K562 (cell line): ENCODE results near the gene RAPGEF5. TPM values are rescaled to one million over a fixed set of nuclear protein-coding genes. Genes with fewer than 3 reads are reported as not detected.

ENCODE experiments used
- ATAC-seq: fragments of 200-7000 bp; cut with Tn5 transposase; 3 replicates; pipeline ENCODE4 v1.9.1; 2020; ENCODE audit warnings: moderate library complexity
- BruUV-seq: library from RNA; stranded (reverse); fragments of 400-500 nt; replicated peaks from 2 replicates; lab custom pipeline; 2021; lab: Mats Ljungman, UMichigan
- CTCF ChIA-PET: fragments of 300-600 bp; formaldehyde crosslinking; extraction: SDS; loops from one replicate; lab custom pipeline; 2021; ENCODE audit warnings: low intra/inter-chr PET ratio; lab: Yijun Ruan, JAX
- POLR2A ChIA-PET: fragments of 300-600, 350-650 bp; sonication (Branson Sonifier 250); formaldehyde crosslinking; extraction: SDS; loops from one replicate; lab custom pipeline; 2021; ENCODE audit warnings: antibody characterized with exemption, inconsistent platforms; lab: Yijun Ruan, JAX
- DNase-seq, 4 experiments: peaks; one replicate each; pipeline versions ENCODE4 v3.0.0 to v3.0.0-alpha.2; 2011 to 2018; ENCODE audit warnings: low spot score in 3 of 4, mixed read lengths in 3 of 4; ENCODE audit errors: extremely low read depth in 1 of 4
- FAIRE-seq: peaks from 2 replicates; lab custom pipeline; 2011; peaks lifted over from hg19 to GRCh38; lab: Jason Lieb, UNC
- H2AFZ ChIP-seq: 2 replicates; pipeline ENCODE4 v1.6.0; 2011; ENCODE audit warnings: low read depth, low read length, control low read depth, inconsistent platforms
- H3K27ac ChIP-seq: fragments of 200-600 bp; 3 replicates; pipeline ENCODE4 v1.8.0; 2011; ENCODE audit warnings: low read depth, mild to moderate bottlenecking, control low read depth, inconsistent platforms, low read length, moderate library complexity, mixed read lengths; ENCODE audit errors: extremely low read depth
- H3K27me3 ChIP-seq, 2 experiments: fragments of 300-600 bp in 1 of 2; 2 replicates in 1 of 2; 3 replicates in 1 of 2; pipeline versions ENCODE4 v1.6.0 to v1.8.0; 2011; ENCODE audit warnings: inconsistent platforms in 2 of 2, low read length in 2 of 2, mild to moderate bottlenecking in 1 of 2, mixed read lengths in 1 of 2, moderate library complexity in 1 of 2; ENCODE audit not compliant: control insufficient read depth in 2 of 2, insufficient read depth in 2 of 2
- H3K36me3 ChIP-seq: fragments of 300-600 bp; 3 replicates; pipeline ENCODE4 v1.8.0; 2011; ENCODE audit warnings: mild to moderate bottlenecking, low read length, inconsistent platforms; ENCODE audit not compliant: control insufficient read depth, insufficient read depth
- H3K4me1 ChIP-seq, 2 experiments: fragments of 200-600 bp in 1 of 2; replicated peaks in 1 of 2; 2 replicates in 1 of 2; 3 replicates in 1 of 2; pipeline versions ENCODE4 v1.5.1 to v1.8.0; 2011; ENCODE audit warnings: inconsistent platforms in 2 of 2, low read length in 2 of 2, mild to moderate bottlenecking in 1 of 2, mixed read lengths in 1 of 2, moderate library complexity in 1 of 2; ENCODE audit not compliant: control insufficient read depth in 2 of 2, insufficient read depth in 2 of 2
- H3K4me2 ChIP-seq: 2 replicates; pipeline ENCODE4 v1.6.1; 2011; ENCODE audit warnings: low read length, control low read depth, inconsistent platforms, mixed read lengths; ENCODE audit not compliant: insufficient read depth
- H3K4me3 ChIP-seq: fragments of 200-600 bp; sonication (generic), shearing (Covaris generic); 2 replicates; pipeline ENCODE4 v1.5.1; 2016; ENCODE audit warnings: control low read depth, inconsistent platforms
- H3K79me2 ChIP-seq: fragments of 200-600 bp; 3 replicates; pipeline ENCODE4 v1.8.0; 2011; ENCODE audit warnings: low read length, inconsistent platforms; ENCODE audit not compliant: control insufficient read depth, insufficient read depth
- H3K9ac ChIP-seq, 2 experiments: 2 replicates each; pipeline versions ENCODE4 v1.6.0 to v1.6.1; 2011; ENCODE audit warnings: low read depth in 2 of 2, low read length in 2 of 2, control low read depth in 1 of 2, inconsistent platforms in 1 of 2, mild to moderate bottlenecking in 1 of 2, mixed read lengths in 1 of 2; ENCODE audit not compliant: insufficient read depth in 1 of 2
- H3K9me1 ChIP-seq: one replicate; pipeline ENCODE4 v1.6.0; 2011; ENCODE audit warnings: inconsistent platforms, mild to moderate bottlenecking, low read length, moderate library complexity; ENCODE audit not compliant: control insufficient read depth, insufficient read depth
- H3K9me3 ChIP-seq: replicated peaks from 2 replicates; pipeline ENCODE4 v1.5.1; 2011; ENCODE audit warnings: low read depth, low read length, inconsistent platforms; ENCODE audit not compliant: control insufficient read depth, insufficient read depth
- H4K20me1 ChIP-seq: replicated peaks from 2 replicates; pipeline ENCODE4 v1.6.1; 2011; ENCODE audit warnings: low read length, inconsistent platforms, mixed read lengths; ENCODE audit not compliant: control insufficient read depth, insufficient read depth
- EP300 ChIP-seq: IDR thresholded peaks from 2 replicates; pipeline ENCODE4 v1.6.1; 2012; ENCODE audit warnings: low read length, improper control_type of control experiment
- TEAD1 ChIP-seq, 2 experiments: fragments of 450-650 bp in 1 of 2; sonication (generic) in 1 of 2; formaldehyde crosslinking; IDR thresholded peaks; 2 replicates each; pipeline versions ENCODE4 v1.4.0 to v1.8.0; 2020 to 2022; ENCODE audit warnings: mild to moderate bottlenecking in 2 of 2, missing genetic modification reagents in 1 of 2
- YBX1 ChIP-seq: fragments of 450-650 bp; IDR thresholded peaks from 2 replicates; pipeline ENCODE4 v1.7.1; 2016; ENCODE audit warnings: mild to moderate bottlenecking
- ZNF316 ChIP-seq: fragments of 450-650 bp; IDR thresholded peaks from 2 replicates; pipeline ENCODE4 v1.6.1; 2016
- WGBS: fragments of 100-300 bp; shearing (Covaris generic); methylation state at CpG from one replicate; pipeline ENCODE4 v1.1.6; 2016; ENCODE audit warnings: low coverage, mixed read lengths; ENCODE audit not compliant: insufficient coverage; ENCODE audit errors: missing lambda C conversion rate; 5-methylcytosine and 5-hydroxymethylcytosine counted together
- in situ Hi-C: fragments of 300-500 bp; cut with MboI; formaldehyde crosslinking; loops from 4 replicates; pipeline ENCODE4 v1.15.0; 2018; ENCODE audit warnings: inconsistent platforms, mixed read lengths
- intact Hi-C: fragments of 100-400 bp; cut with micrococcal nuclease; formaldehyde crosslinking; loops from 2 replicates; pipeline ENCODE4 v1.14.2; 2022
- polyA plus RNA-seq, 8 experiments: library from polyadenylated mRNA; depleted of rRNA in 4 of 8; stranded (reverse) in 5 of 8; unstranded in 3 of 8; fragments of >200 nt; fragmentation: Nextera tagmentation in 2 of 8; fragmentation: Illumina TruSeq in 1 of 8; extraction: Ambion mirVana in 2 of 8; extraction: Trizol in 1 of 8; gene quantifications; 2 replicates each; pipeline versions ENCODE4 v1.2.1 to v1.2.3, GENCODE V29; 2011 to 2014; ENCODE audit warnings: inconsistent platforms in 1 of 8, missing spikeins in 1 of 8
- total RNA-seq, 7 experiments: library from RNA; depleted of rRNA in 6 of 7; stranded (reverse); fragments of >200 nt in 6 of 7; fragmentation: Illumina TruSeq in 2 of 7; extraction: Trizol in 2 of 7; gene quantifications; 2 replicates each; pipeline versions ENCODE4 v1.2.1 to v1.2.3, GENCODE V29; 2011 to 2021; ENCODE audit warnings: low replicate concordance in 1 of 7

Gene RAPGEF5
- total and polyA plus RNA-seq, 9 of the 15 experiments (the other 6 are each of a cell fraction or from before 2014, with no cell fraction given), result 0.39 to 2.0 (median 1.1) TPM

DNA sequence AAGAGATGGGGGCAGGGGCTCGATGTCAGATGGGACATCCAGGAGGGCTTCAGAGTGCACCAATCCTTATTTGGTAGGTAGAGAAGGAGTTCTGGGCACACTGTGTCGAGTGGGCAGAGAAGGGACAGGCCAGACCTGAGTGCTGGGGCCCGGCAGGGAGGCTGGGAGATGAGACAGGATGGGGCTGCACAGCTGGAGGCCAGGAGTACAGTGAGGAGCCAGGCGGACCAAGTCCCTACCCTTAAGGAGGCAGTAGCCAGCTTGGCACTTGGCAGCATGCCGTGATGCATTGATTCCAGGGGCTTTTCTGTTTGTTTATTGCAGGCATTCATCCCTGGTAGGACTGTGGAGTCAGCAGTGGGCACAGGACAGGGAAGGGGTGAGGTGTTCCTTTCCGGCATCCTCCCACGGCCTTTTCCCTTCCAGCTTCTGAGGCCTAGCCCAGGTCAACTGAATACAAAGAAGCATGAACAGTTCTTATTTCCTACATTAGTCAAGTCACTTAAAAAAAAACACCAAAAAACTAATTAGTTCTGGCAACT lies 242.4 kb downstream of the RAPGEF5 start (continued):
- TF ChIP-seq TEAD1 (CRISPR knock-in tag; IDR thresholded peaks at IDR 0.05) (no peak), EP300 (no peak)
- TF ChIP-seq, all 486 proteins: peak for 0

DNA sequence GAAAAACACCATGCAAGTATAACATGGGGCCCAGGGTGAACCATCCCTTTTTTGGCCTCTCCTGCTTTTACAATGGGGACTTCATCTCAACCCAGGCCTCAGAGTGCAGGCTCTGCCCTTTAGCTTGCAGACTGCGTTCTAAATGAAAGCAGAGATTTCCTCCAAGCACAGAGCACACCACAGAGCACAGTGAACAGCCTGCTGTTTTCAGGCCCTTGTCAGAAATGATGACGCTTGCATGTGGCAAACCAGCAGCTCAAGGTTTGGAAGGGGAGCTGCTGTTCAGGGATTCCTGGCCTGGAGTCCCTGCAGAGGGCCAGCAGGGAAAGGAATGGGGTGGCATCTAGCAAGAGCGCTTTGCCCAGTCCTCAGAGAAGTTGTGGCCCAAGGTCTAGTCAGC lies 243.9 kb downstream of the RAPGEF5 start:
- WGBS, result 24% methylated on average over 3 of the region's 3 CpGs
- no peak overlapping the region for H3K27ac ChIP-seq

More for the DNA sequence above, 243.9 kb downstream of the RAPGEF5 start:
- FAIRE-seq (no peak), ATAC-seq (no peak), DNase-seq (no peak)
- intact Hi-C loops (loop anchor here (5.0 kb wide), 1 partner anchor 144 kb away; no protein-coding TSS in a partner anchor), in situ Hi-C loops (loop anchor here (10.0 to 25.0 kb wide), 2 partner anchors 182 to 624 kb away; partner anchors contain the start of gene IL6)
- TF ChIP-seq YBX1 (no peak), ZNF316 (peak; percentile 3; the same call in 1 of the 2 replicates)
- Histone ChIP-seq H4K20me1 (no peaks in the 10 kb centered on the region), H3K9me1 (no peaks in the 10 kb centered on the region), H3K4me3 (no peak overlapping the region), H3K27me3 (peaks cover 4 to 10% of the 10 kb centered on the region in 2 experiments; a peak in 2 of 5 replicates), H3K36me3 (no peaks in the 10 kb centered on the region), H2AFZ (no peak overlapping the region), H3K79me2 (no peaks in the 10 kb centered on the region), H3K9me3 (no peaks in the 10 kb centered on the region), H3K9ac (no peak overlapping the region), H3K4me1 (peaks cover 3 to 15% of the 10 kb centered on the region in 2 experiments; a peak in 4 of 5 replicates), H3K4me2 (no peak overlapping the region)
- ChIA-PET CTCF (interaction anchor here (4.7 kb wide), 1 partner anchor 376 kb away, joined by 70 read pairs; no protein-coding TSS in a partner anchor), POLR2A (interaction anchor here (0.8 kb wide), 1 partner anchor 370 kb away, joined by 3 read pairs; no protein-coding TSS in a partner anchor)
- no TSS peak for BruUV-seq
